ENCODE data around the gene CLK1. TPM values are rescaled to one million over a fixed set of nuclear protein-coding genes. Genes with fewer than 3 reads are reported as not detected.
A peak's percentile ranks its signal among the peaks of the same experiment; 100 is the strongest.
"Not testable (repeated sequence)": the region's sequence is repeated elsewhere in the genome, so short reads cannot be mapped to it uniquely, and the experiment has no call there.

The CLK1 gene
- total RNA-seq, 2 donors from 2014 or later: 126 to 131 TPM

GRCh38 chr2:200901459-200902072 lies 37.1 kb upstream of the CLK1 start:
- Histone ChIP-seq H3K27me3 (replicated peaks; ENCODE audit: insufficient read depth) (no peaks in the 10 kb centered on the region), H3K27ac (no peak overlapping the region), H3K4me3 (no peak overlapping the region), H3K9me3 (no peaks in the 10 kb centered on the region), H3K36me3 (peaks cover 3 to 7% of the 10 kb centered on the region in 2 donors), H3K4me1 (replicated peaks) (no peaks in the 10 kb centered on the region)
- intact Hi-C loops (cut with DNase I): loop anchor here (5.0 kb wide), 1 partner anchor 276 kb away; no protein-coding TSS in a partner anchor
- peak; percentile 60 for DNase-seq (ENCODE audit: low spot score)
- no peak for TF ChIP-seq POLR2A (IDR thresholded peaks at IDR 0.05)
- TF ChIP-seq CTCF (IDR thresholded peaks at IDR 0.05): peak in 3 of 4 experiments; percentile 43 to 87 (median 73)
- 11% methylated on average over 4 of the region's 4 CpGs for WGBS

GRCh38 chr2:200899482-200899881 lies 35.0 kb upstream of the CLK1 start:
- Histone ChIP-seq H3K4me3 (no peak overlapping the region), H3K4me1 (replicated peaks) (no peaks in the 10 kb centered on the region), H3K27ac (no peak overlapping the region), H3K27me3 (replicated peaks; ENCODE audit: insufficient read depth) (no peaks in the 10 kb centered on the region), H3K9me3 (no peaks in the 10 kb centered on the region), H3K36me3 (peaks cover 3 to 7% of the 10 kb centered on the region in 2 donors)
- TF ChIP-seq POLR2A (IDR thresholded peaks at IDR 0.05): no peak
- no peak for TF ChIP-seq POLR2AphosphoS5 (IDR thresholded peaks at IDR 0.05)
- TF ChIP-seq CTCF (IDR thresholded peaks at IDR 0.05): no peak
- intact Hi-C loops (cut with DNase I): loop anchor here (10.0 kb wide), 1 partner anchor 255 kb away; no protein-coding TSS in a partner anchor
- no peak for DNase-seq (ENCODE audit: low spot score)

DNA sequence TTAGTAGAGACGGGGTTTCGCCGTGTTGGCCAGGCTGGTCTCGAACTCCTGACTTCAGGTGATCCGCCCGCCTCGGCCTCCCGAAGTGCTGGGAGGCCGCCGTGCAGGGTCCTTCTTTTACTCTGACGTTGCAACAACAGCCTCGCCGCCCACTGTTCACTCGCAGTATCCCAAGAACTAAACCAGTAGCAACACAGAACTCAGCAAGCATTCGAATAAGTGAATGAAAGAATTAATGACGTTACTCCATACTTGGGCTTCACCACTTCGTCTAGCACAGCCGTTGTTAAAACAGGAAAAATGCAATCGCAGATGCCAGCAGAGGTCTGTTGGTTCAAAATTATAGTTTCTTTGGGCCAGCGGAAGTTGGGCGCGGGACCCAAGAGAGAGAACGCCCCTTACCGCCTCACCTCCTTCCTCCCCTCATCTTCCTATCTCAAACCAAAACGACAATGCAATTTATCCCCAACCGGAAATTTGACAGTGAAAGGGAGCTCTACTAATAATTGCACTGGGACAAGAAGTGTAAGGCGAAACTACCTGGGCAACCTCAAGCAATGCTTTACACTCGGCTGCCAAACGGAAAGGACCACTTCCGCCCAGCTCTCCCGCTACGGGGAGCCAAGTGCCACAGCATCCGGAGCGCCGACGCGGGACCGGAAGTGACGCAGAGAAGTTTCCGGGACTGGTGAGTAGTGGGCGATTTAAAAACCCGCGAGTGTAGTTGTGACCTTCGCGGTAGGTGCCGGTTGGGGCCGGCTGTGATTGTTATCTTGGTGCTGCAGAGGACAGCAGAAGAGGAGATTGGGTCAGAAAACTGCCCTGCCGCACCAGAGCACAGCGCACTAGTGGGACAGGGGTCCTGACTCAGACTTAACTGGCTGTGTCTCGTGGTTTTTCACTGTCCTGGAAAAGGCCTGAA lies 24.5 kb upstream of the CLK1 start, which contains the start of the genes NIF3L1 and PPIL3:
Gene NIF3L1 (plus strand): TSS at position 668 of the 922 bp plus-strand sequence. CDS start 2,573 bp downstream, outside the sequence.
Gene PPIL3 (minus strand): TSS at position 374 of the 922 bp plus-strand sequence. CDS start 1,462 bp downstream, outside the sequence.
- H3K4me3 ChIP-seq: peak within 1 kb of the TSS; percentile 62 to 84
- peak; percentile 94 for DNase-seq (ENCODE audit: low spot score)
- WGBS: 0% methylated on average over 50 of the region's 50 CpGs
- no peaks in the 10 kb centered on the region for H3K36me3 ChIP-seq
- peak; percentile 96 for TF ChIP-seq POLR2AphosphoS5 (IDR thresholded peaks at IDR 0.05)
- TF ChIP-seq POLR2A (IDR thresholded peaks at IDR 0.05): peak; percentile 49
- TF ChIP-seq CTCF (IDR thresholded peaks at IDR 0.05): peak in 1 of 4 experiments; percentile 2
- H3K4me1 ChIP-seq (replicated peaks): peaks cover 5% of the 10 kb centered on the region
- peak within 1 kb of the TSS; percentile 93 to 95 for H3K27ac ChIP-seq
- intact Hi-C loops (cut with DNase I): no loop called here
- H3K27me3 ChIP-seq (replicated peaks; ENCODE audit: insufficient read depth): no peaks in the 10 kb centered on the region
- H3K9me3 ChIP-seq: no peaks in the 10 kb centered on the region

- intact Hi-C loops (cut with DNase I); H3K36me3 ChIP-seq; H3K9me3 ChIP-seq; DNase-seq (ENCODE audit: low spot score); H3K27ac ChIP-seq; H3K4me1 ChIP-seq (replicated peaks); H3K4me3 ChIP-seq; H3K27me3 ChIP-seq (replicated peaks; ENCODE audit: insufficient read depth): not testable (repeated sequence)
- 84% methylated on average over 2 of the region's 2 CpGs for WGBS
These were observed 17.3 kb upstream of the CLK1 start for GRCh38 chr2:200881715-200882249.

GRCh38 chr2:200878289-200878880 lies 13.9 kb upstream of the CLK1 start:
- Histone ChIP-seq H3K4me3 (no peak overlapping the region), H3K9me3 (no peaks in the 10 kb centered on the region), H3K4me1 (replicated peaks) (no peaks in the 10 kb centered on the region), H3K27ac (no peak overlapping the region), H3K27me3 (replicated peaks; ENCODE audit: insufficient read depth) (no peaks in the 10 kb centered on the region), H3K36me3 (peaks cover 0 to 5% of the 10 kb centered on the region in 2 donors)
- intact Hi-C loops (cut with DNase I): no loop called here
- DNase-seq (ENCODE audit: low spot score): no peak
- TF ChIP-seq POLR2AphosphoS5 (IDR thresholded peaks at IDR 0.05): no peak
- TF ChIP-seq CTCF (IDR thresholded peaks at IDR 0.05): no peak
- TF ChIP-seq POLR2A (IDR thresholded peaks at IDR 0.05): no peak
- 91% methylated on average over 2 of the region's 2 CpGs for WGBS

Measured in prostate gland (tissue), 2 donors.